Activated naive CD8-positive, alpha-beta T cell (primary cell): ENCODE results near the gene FASN.
A peak's percentile ranks its signal among the peaks of the same experiment; 100 is the strongest.

Experiments
- H3K27ac Mint-ChIP-seq: one replicate; pipeline ENCODE4 v1.8.0; 2021; ENCODE audit warnings: mixed read lengths
- H3K27me3 Mint-ChIP-seq: one replicate; pipeline ENCODE4 v1.8.0; 2021; ENCODE audit warnings: mixed read lengths
- H3K36me3 Mint-ChIP-seq: one replicate; pipeline ENCODE4 v1.8.0; 2021; ENCODE audit warnings: mixed read lengths
- H3K4me1 Mint-ChIP-seq: one replicate; pipeline ENCODE4 v1.8.0; 2021; ENCODE audit warnings: low read depth, mixed read lengths
- H3K4me3 Mint-ChIP-seq: one replicate; pipeline ENCODE4 v1.8.0; 2021; ENCODE audit warnings: mild to moderate bottlenecking, mixed read lengths
- H3K9me3 Mint-ChIP-seq: one replicate; pipeline ENCODE4 v1.8.0; 2021; ENCODE audit warnings: low read depth, mixed read lengths

The FASN gene

DNA sequence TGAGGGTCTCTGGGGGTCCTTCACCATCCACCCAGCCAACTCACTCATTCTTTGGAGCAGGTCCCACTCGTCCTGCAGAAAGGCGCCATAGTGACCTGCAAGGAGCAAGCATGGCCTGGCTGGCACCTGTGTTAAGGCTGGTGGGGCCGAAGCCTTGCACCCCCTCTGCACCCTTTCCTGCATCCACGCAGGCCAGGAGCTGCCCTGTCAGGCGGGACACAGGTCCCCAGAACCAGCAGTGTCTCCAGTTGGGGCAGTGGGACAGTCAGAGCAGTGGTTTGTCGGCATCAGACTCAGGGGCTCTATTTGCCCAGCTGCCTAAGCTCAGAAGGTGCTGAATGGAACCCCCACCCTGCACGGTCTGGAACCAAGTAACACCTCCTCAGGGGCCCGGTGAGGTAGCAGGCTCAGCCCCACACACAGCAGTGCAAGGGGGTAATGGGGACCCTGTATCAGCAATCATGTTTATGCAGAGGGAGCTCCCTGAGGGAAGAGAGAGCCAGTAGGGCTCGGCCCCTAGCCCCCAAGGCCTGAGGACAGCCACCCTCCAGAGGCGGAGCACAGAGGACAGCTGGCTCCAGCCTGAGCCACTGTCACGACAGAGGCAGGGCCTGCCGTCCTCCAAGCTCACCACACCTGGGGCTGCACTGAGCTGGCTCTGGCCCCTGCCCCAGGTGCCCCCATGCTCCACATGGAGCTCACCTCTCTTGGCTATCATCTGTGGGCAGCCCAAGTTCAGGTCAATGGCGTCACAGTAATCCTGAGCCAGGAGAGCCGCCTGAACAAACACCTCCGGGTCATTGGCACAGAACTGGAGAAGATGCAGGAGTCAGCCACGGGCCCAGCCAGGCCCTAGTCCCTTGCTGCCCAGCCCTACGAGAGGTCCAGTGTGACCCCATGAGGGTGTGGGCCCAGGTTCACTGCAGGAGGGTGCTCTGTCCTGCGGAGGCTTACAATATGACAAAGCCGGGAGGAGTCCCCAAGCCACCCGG, 34.3 kb downstream of the FASN start:
- H3K27ac Mint-ChIP-seq: peak overlapping the region; percentile 58
- peaks cover 8% of the 10 kb centered on the region for H3K4me1 Mint-ChIP-seq
- peak overlapping the region; percentile 72 for H3K4me3 Mint-ChIP-seq
- H3K36me3 Mint-ChIP-seq: no peaks in the 10 kb centered on the region
- no peaks in the 10 kb centered on the region for H3K27me3 Mint-ChIP-seq
- no peaks in the 10 kb centered on the region for H3K9me3 Mint-ChIP-seq

- H3K4me1 Mint-ChIP-seq: peaks cover 8% of the 10 kb centered on the region
- H3K36me3 Mint-ChIP-seq: no peaks in the 10 kb centered on the region
- H3K4me3 Mint-ChIP-seq: no peak overlapping the region
- no peaks in the 10 kb centered on the region for H3K9me3 Mint-ChIP-seq
- no peak overlapping the region for H3K27ac Mint-ChIP-seq
- no peaks in the 10 kb centered on the region for H3K27me3 Mint-ChIP-seq
These were observed 35.1 kb downstream of the FASN start for GRCh38 chr17:82062984-82063368.

GRCh38 chr17:82062076-82062983, 35.7 kb downstream of the FASN start:
- Mint-ChIP-seq H3K27ac (peak overlapping the region; percentile 10), H3K4me3 (no peak overlapping the region), H3K27me3 (no peaks in the 10 kb centered on the region)

DNA sequence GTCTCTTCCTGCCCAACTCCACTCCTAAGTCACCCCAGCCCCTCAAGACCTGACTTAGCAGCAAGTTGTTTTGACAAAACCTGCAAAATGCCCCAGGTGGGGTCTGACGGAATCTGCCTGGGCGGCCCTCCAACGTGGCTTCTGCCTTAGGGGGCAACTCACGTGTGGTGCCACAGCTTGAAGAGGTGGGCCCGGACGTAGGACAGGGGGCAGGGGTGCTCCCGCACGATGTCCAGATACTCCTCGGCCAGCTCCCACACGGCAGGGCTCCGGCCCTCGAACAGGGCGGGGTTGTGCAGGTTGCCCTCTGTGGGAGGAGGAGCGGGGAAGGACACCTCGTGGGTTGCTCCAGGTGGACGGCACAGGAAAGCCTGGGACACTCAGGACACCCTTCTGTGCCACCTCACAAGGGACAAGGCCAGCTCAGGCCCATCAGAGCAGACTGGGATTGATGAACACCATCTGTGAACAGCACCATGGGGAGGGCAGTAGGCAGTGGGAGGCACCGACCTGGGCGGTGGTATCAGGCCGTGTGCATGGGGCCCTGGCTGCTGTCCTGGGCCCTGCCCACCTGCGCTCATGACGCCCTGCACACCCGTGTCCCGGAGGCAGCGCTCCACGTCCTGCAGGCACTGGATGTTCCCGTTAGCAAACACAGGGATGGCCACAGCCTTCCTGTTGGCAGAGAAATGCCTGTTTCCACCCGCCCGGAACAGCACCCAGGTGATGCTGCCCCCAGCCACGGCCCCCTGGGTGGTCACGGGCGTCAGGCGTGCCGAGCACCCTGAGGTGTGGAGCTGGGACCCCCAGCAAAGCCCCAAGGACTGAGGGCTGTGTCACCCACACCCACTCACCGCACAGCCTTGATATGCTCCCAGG, 36.8 kb downstream of the FASN start:
- H3K4me3 Mint-ChIP-seq: no peak overlapping the region
- no peaks in the 10 kb centered on the region for H3K27me3 Mint-ChIP-seq
- H3K27ac Mint-ChIP-seq: no peak overlapping the region
- peaks cover 4% of the 10 kb centered on the region for H3K4me1 Mint-ChIP-seq
- no peaks in the 10 kb centered on the region for H3K36me3 Mint-ChIP-seq
- H3K9me3 Mint-ChIP-seq: no peaks in the 10 kb centered on the region

More at GRCh38 chr17:82062076-82062983, 35.7 kb downstream of the FASN start:
- peaks cover 8% of the 10 kb centered on the region for H3K4me1 Mint-ChIP-seq
- no peaks in the 10 kb centered on the region for H3K36me3 Mint-ChIP-seq
- H3K9me3 Mint-ChIP-seq: no peaks in the 10 kb centered on the region

- Mint-ChIP-seq H3K27me3 (no peaks in the 10 kb centered on the region), H3K4me3 (no peak overlapping the region), H3K27ac (peak overlapping the region; percentile 22), H3K4me1 (peaks cover 4% of the 10 kb centered on the region), H3K36me3 (no peaks in the 10 kb centered on the region), H3K9me3 (no peaks in the 10 kb centered on the region)
These were observed 37.4 kb downstream of the FASN start for GRCh38 chr17:82060614-82061013.

DNA sequence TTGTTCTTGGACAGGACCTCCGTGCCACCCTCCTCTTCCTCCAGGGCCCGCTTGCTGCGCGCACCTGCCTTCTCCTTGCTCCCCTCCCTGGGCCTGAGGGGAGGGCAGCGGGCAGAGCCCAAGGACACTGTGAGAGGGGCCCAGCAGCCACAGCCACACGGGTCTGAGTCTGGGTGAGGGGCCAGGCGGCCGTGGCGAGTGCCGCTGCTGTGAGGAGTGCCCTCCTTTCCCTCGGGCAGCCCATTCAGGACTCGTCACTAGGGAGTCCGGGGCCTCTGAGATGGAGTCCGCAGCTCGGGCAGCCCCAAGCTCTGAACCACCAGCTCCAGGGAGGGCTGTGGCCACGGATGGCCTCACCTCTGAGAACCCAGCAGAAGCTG, 38.0 kb downstream of the FASN start:
- Mint-ChIP-seq H3K4me1 (peaks cover 4% of the 10 kb centered on the region), H3K36me3 (no peaks in the 10 kb centered on the region), H3K27ac (no peak overlapping the region), H3K9me3 (no peaks in the 10 kb centered on the region), H3K27me3 (no peaks in the 10 kb centered on the region), H3K4me3 (no peak overlapping the region)

DNA sequence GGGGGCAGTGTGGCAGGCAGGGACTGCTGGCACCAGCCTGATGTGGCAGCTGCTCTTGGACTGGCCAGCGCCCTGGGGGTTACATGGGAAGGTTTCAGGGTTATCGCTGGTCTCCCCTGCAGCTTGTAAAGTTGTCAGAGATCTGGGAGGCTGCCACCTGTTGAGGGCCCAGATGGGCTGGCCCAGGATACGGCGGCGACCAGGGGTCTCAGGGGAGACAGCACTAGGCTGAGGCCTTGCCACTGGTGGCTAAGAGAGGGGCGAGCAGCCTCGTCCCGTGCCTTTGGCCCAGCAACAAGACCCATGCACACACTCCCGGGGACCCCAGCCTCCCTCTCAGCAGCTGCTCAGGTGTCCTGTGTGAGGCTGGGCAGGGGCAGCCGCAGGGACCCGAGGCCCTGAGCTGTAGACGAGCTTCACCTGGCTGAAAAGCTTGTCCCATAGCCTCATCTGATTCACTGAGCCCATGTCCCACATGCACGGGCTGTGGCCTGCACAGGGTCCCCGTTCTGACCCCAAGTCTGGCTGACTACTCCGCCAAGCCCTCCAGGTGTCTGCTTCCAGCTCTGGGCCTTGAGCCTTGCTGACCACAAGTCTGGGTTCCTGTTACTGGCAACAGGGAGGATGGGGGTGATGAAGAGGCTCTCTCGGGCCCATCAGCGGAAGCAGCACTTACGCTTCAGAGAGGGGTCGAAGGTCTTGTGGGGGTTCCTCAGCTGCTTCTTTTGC, 38.6 kb downstream of the FASN start:
- Mint-ChIP-seq H3K36me3 (no peaks in the 10 kb centered on the region), H3K27ac (no peak overlapping the region), H3K9me3 (no peaks in the 10 kb centered on the region), H3K27me3 (no peaks in the 10 kb centered on the region), H3K4me1 (peaks cover 4% of the 10 kb centered on the region), H3K4me3 (no peak overlapping the region)

- Mint-ChIP-seq H3K4me1 (peaks cover under 1% of the 10 kb centered on the region), H3K9me3 (no peaks in the 10 kb centered on the region), H3K27me3 (no peaks in the 10 kb centered on the region), H3K36me3 (no peaks in the 10 kb centered on the region), H3K27ac (no peak overlapping the region), H3K4me3 (no peak overlapping the region)
These were observed 39.2 kb downstream of the FASN start for GRCh38 chr17:82058855-82059249.

- Mint-ChIP-seq H3K27me3 (no peaks in the 10 kb centered on the region), H3K9me3 (no peaks in the 10 kb centered on the region), H3K4me3 (no peak overlapping the region), H3K27ac (no peak overlapping the region), H3K4me1 (peaks cover 4% of the 10 kb centered on the region), H3K36me3 (no peaks in the 10 kb centered on the region)
These were observed 39.7 kb downstream of the FASN start for GRCh38 chr17:82058230-82058854.

GRCh38 chr17:82056729-82057621, 41.1 kb downstream of the FASN start:
- Mint-ChIP-seq H3K4me1 (peaks cover 5% of the 10 kb centered on the region), H3K27ac (no peak overlapping the region), H3K27me3 (no peaks in the 10 kb centered on the region), H3K9me3 (no peaks in the 10 kb centered on the region), H3K36me3 (no peaks in the 10 kb centered on the region), H3K4me3 (no peak overlapping the region)

DNA sequence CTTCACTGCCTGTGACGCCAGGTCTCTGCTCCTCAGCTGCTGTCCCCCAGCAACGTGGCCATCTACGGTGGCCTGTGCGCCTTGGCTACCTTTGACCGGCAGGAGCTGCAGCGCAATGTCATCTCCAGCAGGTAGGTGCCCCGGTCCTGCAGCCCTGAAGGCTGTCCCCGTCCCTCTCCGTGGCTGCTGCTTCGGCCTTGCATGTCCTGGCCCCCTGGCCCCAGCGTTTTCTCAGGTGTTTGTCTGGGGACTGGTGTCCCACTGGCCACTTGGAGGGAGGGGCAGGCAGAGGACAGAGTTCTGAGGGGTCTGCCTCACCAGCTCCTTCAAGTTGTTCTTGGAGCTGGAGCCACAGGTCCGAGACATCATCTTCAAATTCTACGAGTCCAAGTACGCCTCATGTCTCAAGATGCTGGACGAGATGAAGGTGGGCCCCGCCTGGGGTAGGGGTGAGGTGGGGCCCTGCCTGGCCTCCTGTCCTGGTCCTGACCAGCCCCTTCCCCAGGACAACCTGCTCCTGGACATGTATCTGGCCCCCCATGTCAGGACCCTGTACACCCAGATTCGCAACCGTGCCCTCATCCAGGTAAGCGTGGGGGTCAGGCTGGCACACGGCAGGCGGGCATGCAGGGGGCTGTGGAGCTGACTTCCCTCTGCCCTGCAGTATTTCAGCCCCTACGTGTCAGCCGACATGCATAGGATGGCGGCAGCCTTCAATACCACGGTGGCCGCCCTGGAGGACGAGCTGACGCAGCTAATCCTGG, 41.9 kb downstream of the FASN start:
- Mint-ChIP-seq H3K4me1 (peaks cover 5% of the 10 kb centered on the region), H3K36me3 (no peaks in the 10 kb centered on the region), H3K4me3 (no peak overlapping the region), H3K9me3 (no peaks in the 10 kb centered on the region), H3K27ac (no peak overlapping the region), H3K27me3 (no peaks in the 10 kb centered on the region)
